PC-9 (cell line): Measurements from ENCODE around the gene NOP9. TPM values are rescaled to one million over a fixed set of nuclear protein-coding genes. Genes with fewer than 3 reads are reported as not detected.

Experiments
- BruUV-seq: library from RNA; stranded (reverse); fragments of 400-500 nt; replicated peaks from 2 replicates; lab custom pipeline; 2021; lab: Mats Ljungman, UMichigan
- CTCF ChIA-PET: fragments of 300-600 bp; sonication (Branson Sonifier 250); formaldehyde crosslinking; loops from one replicate; lab custom pipeline; 2022; ENCODE audit warnings: antibody characterized with exemption; lab: Charles Lee
- POLR2A ChIA-PET: fragments of 300-600 bp; sonication (Branson Sonifier 250); formaldehyde crosslinking; loops from one replicate; lab custom pipeline; 2022; ENCODE audit warnings: antibody characterized with exemption; ENCODE audit not compliant: unreplicated experiment; lab: Charles Lee
- DNase-seq, 2 experiments: peaks; one replicate each; pipeline versions ENCODE4 v3.0.0 to v3.0.0-alpha.2; 2015 to 2022; ENCODE audit warnings: mixed read lengths in 1 of 2
- H2AFZ ChIP-seq: fragments of 200-600 bp; sonication (generic); 2 replicates; pipeline ENCODE4 v1.8.1; 2017; ENCODE audit warnings: antibody characterized with exemption
- H3F3A ChIP-seq: fragments of 200-600 bp; sonication (generic); 2 replicates; pipeline ENCODE4 v1.8.1; 2017; ENCODE audit warnings: antibody characterized with exemption, mild to moderate bottlenecking, low read depth; ENCODE audit not compliant: insufficient read depth
- H3K27ac ChIP-seq: fragments of 200-600 bp; sonication (generic); 2 replicates; pipeline ENCODE4 v1.6.1; 2016; ENCODE audit warnings: mixed run types
- H3K27me3 ChIP-seq: fragments of 200-600 bp; sonication (generic); 2 replicates; pipeline ENCODE4 v1.6.1; 2016; ENCODE audit warnings: low read depth, mixed run types; ENCODE audit not compliant: insufficient read depth
- H3K36me3 ChIP-seq: fragments of 200-600 bp; sonication (generic); 2 replicates; pipeline ENCODE4 v1.6.1; 2016; ENCODE audit warnings: low read depth, mixed run types
- H3K4me1 ChIP-seq: fragments of 200-600 bp; sonication (generic); replicated peaks from 2 replicates; pipeline ENCODE4 v1.6.1; 2016; ENCODE audit warnings: mixed run types; ENCODE audit not compliant: insufficient read depth
- H3K4me2 ChIP-seq: fragments of 200-600 bp; sonication (generic); 2 replicates; pipeline ENCODE4 v1.6.1; 2017; ENCODE audit warnings: mixed run types
- H3K4me3 ChIP-seq: fragments of 200-600 bp; sonication (generic); 2 replicates; pipeline ENCODE4 v1.6.1; 2016; ENCODE audit warnings: mixed run types
- H3K79me2 ChIP-seq: fragments of 200-600 bp; sonication (generic); 2 replicates; pipeline ENCODE4 v1.6.1; 2017; ENCODE audit warnings: low read depth, mixed run types
- H3K9me2 ChIP-seq: fragments of 200-600 bp; sonication (generic); 2 replicates; pipeline ENCODE4 v1.8.1; 2017; ENCODE audit warnings: mild to moderate bottlenecking; ENCODE audit not compliant: insufficient read depth
- H3K9me3 ChIP-seq: fragments of 200-600 bp; sonication (generic); 2 replicates; pipeline ENCODE4 v1.8.1; 2016; ENCODE audit warnings: low read depth; ENCODE audit not compliant: insufficient read depth
- H4K20me1 ChIP-seq: fragments of 200-600 bp; sonication (generic); 2 replicates; pipeline ENCODE4 v1.8.1; 2017; ENCODE audit not compliant: insufficient read depth
- CTCF ChIP-seq: fragments of 200-600 bp; sonication (generic); conservative IDR thresholded peaks from 2 replicates; pipeline ENCODE4 v1.6.1; 2017; ENCODE audit warnings: mixed run types, antibody characterized with exemption, mild to moderate bottlenecking, moderate library complexity
- EZH2 ChIP-seq: fragments of 200-600 bp; sonication (generic); IDR thresholded peaks from 2 replicates; pipeline ENCODE4 v1.8.0; 2017; ENCODE audit warnings: antibody characterized with exemption, low read depth
- intact Hi-C: fragments of 100-400 bp; cut with micrococcal nuclease; formaldehyde crosslinking; loops from one replicate; pipeline ENCODE4 v1.10.0; 2022; ENCODE audit not compliant: unreplicated experiment
- total RNA-seq: library from RNA; stranded (reverse); gene quantifications from 2 replicates; pipeline ENCODE4 v1.2.3, GENCODE V29; 2021

Gene NOP9
- total RNA-seq, 1 experiment from 2014 or later, result 24.4 TPM

- intact Hi-C loops, result no loop called here
- H2AFZ ChIP-seq, result no peak overlapping the region
- no peak for TF ChIP-seq CTCF
- no peak for TF ChIP-seq EZH2
Observed at GRCh38 chr14:24329736-24330135, 30.1 kb downstream of the NOP9 start.

GRCh38 chr14:24330973-24331674 lies 31.5 kb downstream of the NOP9 start:
- H4K20me1 ChIP-seq, result no peaks in the 10 kb centered on the region
- H3F3A ChIP-seq, result no peaks in the 10 kb centered on the region
- H2AFZ ChIP-seq, result no peak overlapping the region
- intact Hi-C loops, result no loop called here
- BruUV-seq, result no TSS peak
- POLR2A ChIA-PET, result no interaction called here
- H3K4me3 ChIP-seq, result no peak overlapping the region
- H3K27me3 ChIP-seq, result no peaks in the 10 kb centered on the region
- no peak for DNase-seq
- H3K79me2 ChIP-seq, result no peaks in the 10 kb centered on the region
- no peaks in the 10 kb centered on the region for H3K9me3 ChIP-seq
- H3K4me1 ChIP-seq, result peaks cover 3% of the 10 kb centered on the region; the same call in 1 of the 2 replicates
- TF ChIP-seq EZH2 (no peak), CTCF (no peak)
- no peak overlapping the region for H3K27ac ChIP-seq
- no peaks in the 10 kb centered on the region for H3K9me2 ChIP-seq
- H3K4me2 ChIP-seq, result no peak overlapping the region
- CTCF ChIA-PET, result interaction anchor here (0.5 to 0.6 kb wide), 2 partner anchors 57 to 242 kb away, joined by 3 to 4 read pairs; no protein-coding TSS in a partner anchor
- H3K36me3 ChIP-seq, result no peaks in the 10 kb centered on the region

More at GRCh38 chr14:24329736-24330135, 30.1 kb downstream of the NOP9 start:
- H4K20me1 ChIP-seq, result no peaks in the 10 kb centered on the region
- ChIA-PET POLR2A (no interaction called here), CTCF (no interaction called here)
- H3K4me3 ChIP-seq, result no peak overlapping the region
- H3K27ac ChIP-seq, result no peak overlapping the region
- H3K79me2 ChIP-seq, result no peaks in the 10 kb centered on the region
- H3F3A ChIP-seq, result no peaks in the 10 kb centered on the region
- no peaks in the 10 kb centered on the region for H3K9me2 ChIP-seq
- H3K36me3 ChIP-seq, result no peaks in the 10 kb centered on the region
- DNase-seq, result no peak
- H3K9me3 ChIP-seq, result no peaks in the 10 kb centered on the region
- H3K4me2 ChIP-seq, result no peak overlapping the region
- BruUV-seq, result no TSS peak
- H3K4me1 ChIP-seq, result 0 out of 2 replicates have a peak, but pooled peaks cover 3% of the 10 kb centered on the region
- no peaks in the 10 kb centered on the region for H3K27me3 ChIP-seq

GRCh38 chr14:24331731-24332267 lies 32.1 kb downstream of the NOP9 start:
- H3K9me3 ChIP-seq, result no peaks in the 10 kb centered on the region
- H3K79me2 ChIP-seq, result no peaks in the 10 kb centered on the region
- intact Hi-C loops, result loop anchor here (2.0 kb wide), 1 partner anchor 347 kb away; no protein-coding TSS in a partner anchor
- H3F3A ChIP-seq, result no peaks in the 10 kb centered on the region
- no TSS peak for BruUV-seq
- H3K4me2 ChIP-seq, result no peak overlapping the region
- ChIA-PET CTCF (interaction anchor here (0.6 to 2.9 kb wide), 5 partner anchors 33 to 110 kb away, joined by 3 to 26 read pairs (median 8); partner anchors contain the start of genes DHRS1, NOP9 and TINF2), POLR2A (interaction anchor here (0.6 to 1.1 kb wide), 2 partner anchors 89 to 100 kb away, joined by 3 to 5 read pairs; no protein-coding TSS in a partner anchor)
- H3K27ac ChIP-seq, result no peak overlapping the region
- H3K9me2 ChIP-seq, result no peaks in the 10 kb centered on the region
- no peak for TF ChIP-seq CTCF
- TF ChIP-seq EZH2, result no peak
- H3K4me1 ChIP-seq, result peaks cover 3% of the 10 kb centered on the region; the same call in 1 of the 2 replicates
- no peaks in the 10 kb centered on the region for H3K27me3 ChIP-seq
- no peak overlapping the region for H3K4me3 ChIP-seq
- DNase-seq, result no peak
- H2AFZ ChIP-seq, result no peak overlapping the region
- no peaks in the 10 kb centered on the region for H3K36me3 ChIP-seq
- no peaks in the 10 kb centered on the region for H4K20me1 ChIP-seq
